Stimulated activated naive CD8-positive, alpha-beta T cell treated with anti-CD3 and anti-CD28 coated beads, Interleukin-15, amount 100 ng/mL, for 72 hours (primary cell): ENCODE data around the gene MAGI1.
A peak's percentile ranks its signal among the peaks of the same experiment; 100 is the strongest.

Experiments
- ATAC-seq: fragments of 150-1000 bp; cut with Tn5 transposase; 2 replicates; pipeline ENCODE4 v1.10.0; 2021; ENCODE audit warnings: mild to moderate bottlenecking, moderate library complexity
- DNase-seq, 2 donors: peaks; one replicate each; pipeline ENCODE4 v3.0.0; 2021 to 2022
- H3K27ac Mint-ChIP-seq, 2 donors: one replicate each; pipeline ENCODE4 v1.8.0; 2022; ENCODE audit warnings: mild to moderate bottlenecking in 2 of 2, mixed read lengths in 2 of 2, moderate library complexity in 2 of 2
- H3K27me3 Mint-ChIP-seq: one replicate; pipeline ENCODE4 v1.8.0; 2022; ENCODE audit warnings: mixed read lengths
- H3K4me1 Mint-ChIP-seq: one replicate; pipeline ENCODE4 v1.8.0; 2022; ENCODE audit warnings: mild to moderate bottlenecking, mixed read lengths
- H3K4me3 Mint-ChIP-seq, 2 donors: one replicate each; pipeline ENCODE4 v1.8.0; 2022; ENCODE audit warnings: mild to moderate bottlenecking in 2 of 2, mixed read lengths in 2 of 2, moderate library complexity in 1 of 2
- H3K9me3 Mint-ChIP-seq, 2 donors: one replicate each; pipeline ENCODE4 v1.8.0; 2022; ENCODE audit warnings: mixed read lengths in 2 of 2

The MAGI1 gene

DNA sequence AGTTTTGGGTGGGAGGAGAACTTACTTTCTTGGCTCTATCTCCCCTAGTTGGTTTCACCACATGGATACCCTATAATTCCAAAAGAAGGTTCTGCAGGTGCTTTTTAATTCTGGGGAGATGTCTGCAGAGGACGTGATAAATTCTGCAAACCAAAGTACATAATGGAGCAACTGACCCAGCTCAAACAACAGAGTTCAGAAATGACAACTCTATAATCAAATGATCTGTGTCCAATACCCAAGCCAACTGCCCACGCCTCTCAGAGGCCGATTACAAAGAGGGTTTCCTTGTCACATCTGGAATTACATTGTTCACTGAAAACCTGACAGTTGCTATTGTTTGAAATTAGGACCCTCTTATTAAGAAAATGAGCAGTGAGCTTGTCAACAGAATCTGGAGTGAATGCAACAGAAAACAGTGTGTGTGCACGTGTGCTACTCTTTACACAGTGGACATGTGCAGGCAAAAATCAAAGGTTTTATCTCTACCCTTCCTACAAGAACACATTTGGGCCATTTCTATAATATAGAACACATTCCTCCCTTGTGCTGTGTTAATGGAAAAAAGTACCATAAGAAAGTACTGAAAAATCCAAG is 593.0 kb downstream of the MAGI1 start:
- peaks cover 4 to 7% of the 10 kb centered on the region in 2 donors for H3K9me3 Mint-ChIP-seq
- H3K27me3 Mint-ChIP-seq, result no peaks in the 10 kb centered on the region
- no peak overlapping the region for H3K4me3 Mint-ChIP-seq
- no peak for DNase-seq
- no peak for ATAC-seq
- no peak overlapping the region for H3K27ac Mint-ChIP-seq
- H3K4me1 Mint-ChIP-seq, result no peaks in the 10 kb centered on the region

DNA sequence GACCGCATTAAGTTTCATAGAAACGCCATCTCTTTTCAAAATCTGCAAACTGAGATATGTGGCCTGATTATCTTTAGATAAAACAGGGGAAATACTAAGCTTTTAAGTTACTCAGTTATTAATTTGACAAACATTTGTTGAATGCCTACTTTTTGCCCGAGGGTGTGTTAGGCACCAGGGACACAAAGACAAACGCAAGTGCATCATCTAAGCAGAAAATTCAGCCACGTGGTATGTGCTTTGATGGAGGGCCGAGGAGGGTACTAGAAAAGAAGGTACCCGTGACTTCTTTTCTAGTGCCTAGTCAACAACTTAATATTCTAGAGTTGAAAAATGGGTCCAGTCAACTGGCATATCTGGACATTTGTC is 594.3 kb downstream of the MAGI1 start:
- no peak for DNase-seq
- Mint-ChIP-seq H3K27ac (no peak overlapping the region), H3K27me3 (no peaks in the 10 kb centered on the region), H3K4me3 (no peak overlapping the region), H3K4me1 (no peaks in the 10 kb centered on the region), H3K9me3 (peaks cover 4 to 7% of the 10 kb centered on the region in 2 donors)
- no peak for ATAC-seq

DNA sequence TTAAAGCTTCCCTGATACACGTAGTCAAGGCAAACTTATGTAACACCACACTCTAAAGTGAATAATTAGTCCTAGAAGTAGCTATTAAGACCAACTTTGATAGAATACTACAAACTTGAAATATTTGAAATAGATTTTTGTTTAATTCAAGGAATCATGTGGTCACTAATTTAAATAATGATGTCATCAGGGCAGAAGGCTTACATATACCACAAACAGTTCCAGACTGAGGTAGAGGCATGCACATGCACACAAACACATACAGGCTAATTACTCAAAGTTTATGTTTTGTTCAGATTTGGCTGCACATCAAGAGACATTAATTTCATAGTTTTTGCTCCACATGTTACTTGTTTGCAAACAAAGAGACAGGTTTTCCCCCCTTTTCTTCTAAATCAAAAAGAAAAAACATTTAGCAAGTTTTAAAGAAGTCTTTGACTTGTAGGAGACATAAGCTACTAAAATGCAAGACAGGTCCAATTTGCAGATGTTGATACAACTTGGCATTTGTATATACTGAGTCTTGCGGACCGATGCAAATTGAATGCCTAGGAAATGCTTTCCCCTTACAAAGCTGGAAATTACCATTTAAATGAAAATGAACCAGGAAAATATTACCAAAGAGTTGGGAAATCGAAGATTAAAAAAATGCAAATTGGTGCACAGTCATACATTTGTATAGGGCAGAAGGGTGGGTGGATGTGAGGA is 594.8 kb downstream of the MAGI1 start:
- H3K9me3 Mint-ChIP-seq, result peaks cover 4 to 7% of the 10 kb centered on the region in 2 donors
- DNase-seq (no peak), ATAC-seq (no peak)
- no peaks in the 10 kb centered on the region for H3K4me1 Mint-ChIP-seq
- no peaks in the 10 kb centered on the region for H3K27me3 Mint-ChIP-seq
- no peak overlapping the region for H3K4me3 Mint-ChIP-seq
- no peak overlapping the region for H3K27ac Mint-ChIP-seq

DNA sequence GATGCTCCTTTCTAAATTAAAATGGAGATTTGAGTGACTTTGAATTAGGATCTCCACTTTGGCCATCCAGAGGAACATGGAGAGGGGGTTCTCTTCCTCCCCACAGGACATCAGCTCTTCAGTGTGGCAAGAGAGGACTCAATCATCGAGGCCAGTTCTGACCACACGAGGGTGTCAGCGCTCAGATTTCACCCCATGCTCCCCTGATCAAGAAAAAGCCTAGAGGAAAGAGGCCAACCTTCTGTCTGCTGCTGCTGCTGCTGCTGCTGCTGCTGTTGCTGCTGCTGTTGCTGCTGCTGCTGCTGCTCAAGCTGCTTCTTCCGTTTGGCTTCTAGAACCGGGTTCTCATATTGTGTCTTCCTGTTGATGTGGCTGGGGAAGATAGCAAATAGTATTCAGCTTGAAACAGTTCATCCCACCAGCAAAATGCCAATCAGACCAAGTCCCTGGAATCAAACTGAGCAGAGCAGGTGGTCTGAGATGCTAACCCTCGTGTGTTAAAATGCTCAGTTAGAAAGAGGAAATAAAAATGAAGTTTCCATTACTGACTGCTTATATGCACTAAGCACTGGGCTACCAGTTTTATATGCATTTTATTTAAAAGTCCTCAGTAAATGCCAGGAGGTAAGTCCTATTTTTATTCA is 599.0 kb downstream of the MAGI1 start:
- ATAC-seq (no peak), DNase-seq (no peak)
- Mint-ChIP-seq H3K27ac (no peak overlapping the region), H3K4me1 (no peaks in the 10 kb centered on the region), H3K4me3 (no peak overlapping the region), H3K27me3 (no peaks in the 10 kb centered on the region), H3K9me3 (no peaks in the 10 kb centered on the region)

DNA sequence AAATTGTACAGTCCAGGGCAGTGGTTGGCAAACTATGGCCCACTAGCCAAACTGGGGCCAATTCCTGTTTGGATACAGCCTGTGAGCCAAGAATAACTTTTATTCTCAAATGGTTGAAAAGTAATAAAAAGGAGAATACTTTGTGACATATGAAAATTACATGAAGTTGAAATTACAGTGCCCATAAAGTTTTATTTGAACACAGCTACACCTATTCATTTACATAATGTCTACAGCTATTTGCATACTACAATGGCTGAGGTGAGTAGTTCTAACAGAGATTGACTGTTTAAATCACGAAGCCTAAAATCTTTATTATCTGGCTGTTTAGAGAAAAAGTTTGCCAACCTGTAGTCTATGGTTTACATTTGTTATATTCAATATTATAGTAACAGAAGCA is 600.1 kb downstream of the MAGI1 start:
- Mint-ChIP-seq H3K9me3 (no peaks in the 10 kb centered on the region), H3K27ac (no peak overlapping the region), H3K4me1 (no peaks in the 10 kb centered on the region), H3K27me3 (no peaks in the 10 kb centered on the region), H3K4me3 (no peak overlapping the region)
- no peak for DNase-seq
- ATAC-seq, result no peak

DNA sequence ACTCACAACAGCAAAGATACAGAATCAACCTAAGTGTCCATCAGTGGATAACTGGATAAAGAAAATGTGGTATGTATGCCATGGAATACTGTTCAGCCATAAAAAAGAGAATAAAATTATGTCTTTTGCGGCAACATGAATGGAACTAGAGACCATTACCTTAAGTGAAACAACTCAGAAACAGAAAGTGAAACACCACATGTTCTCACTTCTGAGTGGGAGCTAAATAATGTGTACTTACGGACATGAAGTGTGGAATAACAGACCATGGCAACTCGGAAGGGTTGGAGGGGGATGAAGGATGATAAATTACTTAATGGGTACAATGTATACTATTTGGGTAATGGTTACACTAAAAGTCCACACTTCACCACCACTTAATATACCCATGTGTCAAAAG is 600.6 kb downstream of the MAGI1 start:
- Mint-ChIP-seq H3K4me3 (no peak overlapping the region), H3K27ac (no peak overlapping the region)
- DNase-seq, result no peak

DNA sequence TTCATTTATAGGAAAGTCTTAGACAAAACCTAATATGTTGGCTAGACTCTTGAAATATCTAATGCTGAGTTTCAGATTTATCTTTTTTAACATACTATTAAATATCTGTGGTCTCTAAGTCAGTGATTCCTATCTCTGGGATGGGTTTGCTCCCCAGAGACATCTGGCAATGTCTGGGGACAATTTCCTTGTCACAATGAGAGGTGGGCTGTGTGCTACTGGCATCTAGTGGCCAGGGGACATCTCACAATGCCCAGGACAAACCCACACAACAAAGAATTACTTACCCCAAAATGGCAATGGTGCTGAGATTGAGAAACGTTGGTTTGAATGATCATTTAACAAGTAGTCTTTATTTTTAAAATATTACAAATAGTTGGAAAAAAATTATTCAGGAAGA is 602.1 kb downstream of the MAGI1 start:
- no peaks in the 10 kb centered on the region for H3K4me1 Mint-ChIP-seq
- H3K9me3 Mint-ChIP-seq, result no peaks in the 10 kb centered on the region
- DNase-seq (no peak), ATAC-seq (no peak)
- no peaks in the 10 kb centered on the region for H3K27me3 Mint-ChIP-seq
- no peak overlapping the region for H3K4me3 Mint-ChIP-seq
- no peak overlapping the region for H3K27ac Mint-ChIP-seq

More for the DNA sequence above, 600.6 kb downstream of the MAGI1 start:
- Mint-ChIP-seq H3K9me3 (no peaks in the 10 kb centered on the region), H3K4me1 (no peaks in the 10 kb centered on the region), H3K27me3 (no peaks in the 10 kb centered on the region)
- ATAC-seq, result no peak

DNA sequence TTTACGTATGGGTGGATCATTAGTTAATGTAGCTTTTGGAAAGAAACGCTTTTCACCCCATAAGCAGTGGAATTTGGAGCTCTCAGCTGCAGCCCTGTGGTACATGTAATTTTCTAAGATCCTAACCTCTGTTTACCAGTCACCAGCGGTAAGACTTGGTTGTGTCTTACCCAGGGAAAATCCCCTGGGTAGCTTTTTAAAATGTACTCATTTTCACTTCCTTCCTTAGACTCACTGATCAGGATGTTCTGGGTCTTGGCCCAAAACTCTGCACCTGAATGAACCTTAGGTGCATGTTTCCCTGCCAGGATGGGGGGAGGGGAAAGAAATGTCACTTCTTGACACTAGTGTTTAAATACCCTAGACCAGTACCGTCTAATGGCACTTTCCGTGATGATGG is 605.2 kb downstream of the MAGI1 start:
- DNase-seq, result no peak

DNA sequence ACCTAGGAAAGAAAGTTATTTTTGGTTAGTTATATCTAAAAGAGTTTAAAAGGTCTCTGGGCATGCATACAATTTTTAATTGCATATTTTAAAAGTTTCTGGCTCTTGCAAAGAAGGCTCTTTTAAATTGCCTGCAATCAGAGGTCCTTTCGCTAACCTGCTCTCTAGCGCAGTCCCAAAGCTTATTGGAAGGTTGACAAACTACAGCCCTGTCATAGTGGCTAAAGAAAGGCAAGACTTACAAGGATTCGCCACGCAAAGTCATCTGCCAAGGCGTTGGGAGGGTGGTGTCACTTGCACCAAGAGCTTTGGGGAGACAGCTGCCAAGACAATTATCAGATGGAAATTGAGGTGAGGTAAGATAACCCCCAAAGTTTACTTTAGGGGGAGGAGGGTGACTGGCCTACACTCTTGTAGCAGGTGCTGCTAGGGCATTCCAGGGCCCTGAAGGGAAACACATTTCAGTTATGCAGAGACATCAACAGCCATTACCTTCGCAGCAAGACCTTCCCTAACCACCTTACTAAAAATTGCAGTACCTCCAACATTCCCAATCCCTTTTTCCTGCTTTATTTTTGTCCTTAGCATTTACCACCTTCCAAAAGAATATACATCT is 606.2 kb downstream of the MAGI1 start:
- no peak for DNase-seq
- Mint-ChIP-seq H3K4me3 (no peak overlapping the region), H3K9me3 (no peaks in the 10 kb centered on the region), H3K27ac (no peak overlapping the region), H3K4me1 (no peaks in the 10 kb centered on the region), H3K27me3 (no peaks in the 10 kb centered on the region)
- ATAC-seq, result no peak

More for the DNA sequence above, 605.2 kb downstream of the MAGI1 start:
- Mint-ChIP-seq H3K4me3 (no peak overlapping the region), H3K27me3 (no peaks in the 10 kb centered on the region), H3K4me1 (no peaks in the 10 kb centered on the region), H3K9me3 (no peaks in the 10 kb centered on the region), H3K27ac (no peak overlapping the region)
- ATAC-seq, result no peak

DNA sequence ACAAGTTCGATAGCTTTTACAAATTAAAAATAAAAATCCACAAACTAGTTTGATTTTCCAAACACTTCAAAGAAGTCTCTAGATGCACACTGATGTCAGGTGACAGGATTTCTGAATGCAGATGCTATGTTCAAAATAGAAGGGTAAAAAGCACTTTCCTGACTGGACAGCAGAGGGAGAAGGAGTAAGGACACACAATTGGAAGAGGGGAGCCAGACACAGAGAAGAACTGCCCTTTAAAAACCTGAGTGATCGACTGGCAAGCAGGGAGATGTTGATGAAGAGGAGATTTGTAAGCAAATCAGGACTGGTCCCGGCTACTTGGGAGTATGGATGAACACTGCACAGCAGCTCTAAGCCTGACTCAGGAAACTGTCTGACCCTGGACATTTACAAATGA is 612.8 kb downstream of the MAGI1 start:
- H3K27ac Mint-ChIP-seq, result peak overlapping the region in 1 of 2 donors; percentile 95
- H3K9me3 Mint-ChIP-seq, result peaks cover 0 to 4% of the 10 kb centered on the region in 2 donors
- H3K4me3 Mint-ChIP-seq, result no peak overlapping the region
- H3K4me1 Mint-ChIP-seq, result no peaks in the 10 kb centered on the region
- ATAC-seq (no peak), DNase-seq (no peak)
- no peaks in the 10 kb centered on the region for H3K27me3 Mint-ChIP-seq

DNA sequence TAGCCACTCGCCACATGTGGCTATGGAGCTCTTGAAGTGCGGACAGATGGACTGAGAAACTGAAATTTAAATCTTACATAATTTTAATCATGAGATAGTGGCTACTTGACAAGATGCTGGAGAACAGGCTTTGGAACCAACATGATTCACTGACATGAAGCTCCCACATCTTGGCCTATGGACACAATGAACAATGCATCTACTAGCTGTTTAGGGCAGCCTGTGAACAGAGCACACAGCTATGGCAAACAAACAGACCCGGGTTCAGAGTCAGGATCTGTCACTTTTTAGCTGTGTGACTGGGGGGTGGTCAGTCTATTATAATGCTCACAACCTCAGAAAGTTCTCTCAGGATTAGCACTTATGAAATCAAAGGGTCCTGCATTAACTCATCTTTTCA is 616.6 kb downstream of the MAGI1 start:
- Mint-ChIP-seq H3K27me3 (no peaks in the 10 kb centered on the region), H3K27ac (no peak overlapping the region), H3K9me3 (peaks cover 0 to 4% of the 10 kb centered on the region in 2 donors), H3K4me3 (no peak overlapping the region), H3K4me1 (no peaks in the 10 kb centered on the region)
- DNase-seq (no peak), ATAC-seq (no peak)

DNA sequence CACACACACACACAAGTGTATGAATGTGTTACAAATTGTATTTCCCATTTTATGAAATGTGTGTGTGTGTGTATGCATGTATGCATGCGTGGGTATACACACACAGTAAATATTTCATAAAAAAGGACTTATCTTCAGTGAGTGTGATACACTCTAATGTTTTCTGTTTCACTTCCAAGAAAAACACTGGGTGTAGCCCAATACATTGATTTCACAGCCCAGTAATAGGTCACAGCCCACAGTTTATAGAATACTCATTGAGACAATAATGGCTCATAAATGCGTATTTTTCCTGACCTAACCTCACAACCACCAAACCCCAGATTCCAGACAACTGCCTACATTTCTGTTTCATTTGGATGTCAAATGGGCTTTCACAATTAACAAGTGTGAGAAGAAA is 619.5 kb downstream of the MAGI1 start:
- H3K9me3 Mint-ChIP-seq, result peaks cover 0 to 4% of the 10 kb centered on the region in 2 donors
- H3K27me3 Mint-ChIP-seq, result no peaks in the 10 kb centered on the region
- DNase-seq (no peak), ATAC-seq (no peak)
- no peak overlapping the region for H3K27ac Mint-ChIP-seq
- H3K4me3 Mint-ChIP-seq, result no peak overlapping the region
- no peaks in the 10 kb centered on the region for H3K4me1 Mint-ChIP-seq

DNA sequence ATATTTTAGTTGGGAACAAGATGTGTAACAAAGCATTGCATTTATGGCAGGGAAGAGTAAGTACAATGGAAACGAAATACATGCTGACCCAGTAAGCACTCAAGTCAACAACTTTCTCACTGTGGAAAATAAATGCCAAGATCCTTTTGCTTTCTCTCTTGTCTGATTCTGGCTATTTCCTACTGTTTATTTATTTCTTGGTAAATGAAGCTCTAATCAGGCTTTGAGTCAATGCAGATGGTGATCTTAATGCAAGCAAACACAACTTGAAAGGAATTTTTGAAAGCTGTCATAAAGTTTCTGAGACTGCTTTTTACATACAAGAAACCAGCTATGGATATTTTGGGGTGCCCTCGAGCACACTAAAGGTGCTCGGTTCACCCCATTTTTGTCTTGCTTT is 624.8 kb downstream of the MAGI1 start:
- DNase-seq, result no peak
- Mint-ChIP-seq H3K4me1 (no peaks in the 10 kb centered on the region), H3K9me3 (peaks cover 7 to 13% of the 10 kb centered on the region in 2 donors), H3K27me3 (no peaks in the 10 kb centered on the region), H3K4me3 (no peak overlapping the region), H3K27ac (no peak overlapping the region)
- no peak for ATAC-seq

DNA sequence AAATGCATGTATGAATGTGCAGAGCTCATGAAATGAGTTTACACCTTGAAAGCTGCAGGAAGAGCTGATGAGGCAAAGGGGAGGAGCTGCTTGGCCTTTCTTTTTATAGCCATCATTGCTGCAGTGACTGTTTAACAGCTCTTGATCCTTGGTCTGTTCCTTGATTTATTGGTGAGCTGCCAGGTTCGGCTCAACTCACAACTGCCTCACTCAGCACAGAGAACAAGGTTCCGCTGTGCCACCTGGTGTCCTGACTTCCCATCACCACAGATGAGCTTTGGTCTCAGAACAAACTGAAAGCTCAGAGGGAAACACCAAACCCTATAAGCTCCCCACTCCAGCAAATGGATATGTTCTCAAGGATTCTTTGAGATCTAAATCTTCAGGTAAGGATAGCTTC is 626.1 kb downstream of the MAGI1 start:
- no peak overlapping the region for H3K4me3 Mint-ChIP-seq
- H3K9me3 Mint-ChIP-seq, result peaks cover 11 to 15% of the 10 kb centered on the region in 2 donors
- H3K27ac Mint-ChIP-seq, result no peak overlapping the region
- no peaks in the 10 kb centered on the region for H3K27me3 Mint-ChIP-seq
- DNase-seq (no peak), ATAC-seq (no peak)
- H3K4me1 Mint-ChIP-seq, result no peaks in the 10 kb centered on the region

DNA sequence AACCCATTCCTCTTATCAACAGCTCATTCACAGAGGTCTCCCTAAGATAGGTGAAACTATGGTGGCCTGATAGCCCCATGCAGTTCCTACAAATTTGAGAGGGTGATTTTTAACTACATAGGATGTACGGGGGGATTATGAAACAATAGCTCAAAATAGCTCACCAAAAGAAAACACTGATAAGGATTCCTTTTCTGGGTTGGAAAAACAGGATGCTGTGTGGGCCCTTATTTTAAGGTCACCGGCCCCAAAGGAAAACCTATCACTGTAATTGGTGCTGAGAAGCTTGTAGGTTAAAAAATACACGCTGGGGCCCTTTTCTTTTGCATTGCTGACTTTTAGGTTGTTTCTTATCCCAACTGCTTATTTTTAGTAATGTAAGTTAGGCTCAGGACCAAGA is 627.4 kb downstream of the MAGI1 start:
- H3K27me3 Mint-ChIP-seq, result no peaks in the 10 kb centered on the region
- ATAC-seq (no peak), DNase-seq (no peak)
- H3K4me3 Mint-ChIP-seq, result no peak overlapping the region
- H3K9me3 Mint-ChIP-seq, result peaks cover 11 to 15% of the 10 kb centered on the region in 2 donors
- H3K27ac Mint-ChIP-seq, result no peak overlapping the region
- no peaks in the 10 kb centered on the region for H3K4me1 Mint-ChIP-seq

DNA sequence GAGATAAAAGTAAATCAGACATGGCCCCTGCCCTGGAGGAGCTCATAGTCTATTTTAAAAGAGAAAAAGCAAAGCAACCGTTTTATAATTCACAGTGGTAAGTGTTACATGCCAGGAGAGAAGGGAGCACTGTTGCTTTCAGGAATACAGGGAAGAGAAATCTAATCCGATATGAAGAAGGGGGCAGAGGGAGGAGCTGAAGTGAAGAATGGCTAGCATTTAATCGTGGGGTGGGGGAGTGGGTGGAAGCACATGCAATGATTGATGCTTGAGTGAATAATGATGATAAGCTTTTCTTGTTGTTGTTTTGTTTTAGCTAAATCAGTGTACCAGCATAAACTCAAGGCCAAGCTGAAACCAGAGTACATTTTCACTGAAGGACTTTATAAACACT is 629.5 kb downstream of the MAGI1 start:
- Mint-ChIP-seq H3K9me3 (peaks cover 7 to 15% of the 10 kb centered on the region in 2 donors), H3K4me3 (no peak overlapping the region), H3K27me3 (no peaks in the 10 kb centered on the region), H3K27ac (no peak overlapping the region), H3K4me1 (no peaks in the 10 kb centered on the region)
- ATAC-seq (no peak), DNase-seq (no peak)
